Lower leg skin (tissue), 4 donors: Measurements from ENCODE around the gene TCF21. TPM values are rescaled to one million over a fixed set of nuclear protein-coding genes. Genes with fewer than 3 reads are reported as not detected.

Experiments used
- DNase-seq, 2 donors: peaks; one replicate each; pipeline ENCODE4 v3.0.0-alpha.2; 2019; ENCODE audit warnings: low spot score in 2 of 2
- H3K4me3 ChIP-seq: fragments of 200-600 bp; sonication (generic); 2 replicates; pipeline ENCODE4 v1.5.1; 2017; ENCODE audit warnings: mild to moderate bottlenecking, low read depth; ENCODE audit not compliant: poor library complexity, severe bottlenecking
- POLR2A ChIP-seq, 2 donors: fragments of 450-650 bp; IDR thresholded peaks; one replicate each; pipeline ENCODE4 v1.6.1; 2016 to 2017; ENCODE audit warnings: antibody characterized with exemption in 2 of 2, mild to moderate bottlenecking in 1 of 2, moderate library complexity in 1 of 2
- WGBS, 2 donors: methylation state at CpG; one replicate each; pipeline ENCODE4 v1.1.5; 2018; 5-methylcytosine and 5-hydroxymethylcytosine counted together
- intact Hi-C: fragments of 100-400 bp; cut with DNase I; formaldehyde crosslinking; loops from one replicate; pipeline ENCODE4 v1.15.0; 2023; ENCODE audit warnings: low total_unique reads
- total RNA-seq, 4 donors: library from RNA; depleted of rRNA; stranded (reverse); fragments of >200 nt; gene quantifications; one replicate each; pipeline ENCODE4 v1.1.0, GENCODE V29; 2016
- TF ChIP-seq, protein P1 (sequence below), 3 donors: fragments of 450-650 bp; IDR thresholded peaks; one replicate each; pipeline ENCODE4 v1.5.1; 2016; ENCODE audit warnings: antibody characterized with exemption in 3 of 3, mild to moderate bottlenecking in 3 of 3, moderate library complexity in 2 of 3

Gene TCF21
- total RNA-seq, 4 donors from 2014 or later: 0.07 to 0.23 TPM; not detected in 2

DNA sequence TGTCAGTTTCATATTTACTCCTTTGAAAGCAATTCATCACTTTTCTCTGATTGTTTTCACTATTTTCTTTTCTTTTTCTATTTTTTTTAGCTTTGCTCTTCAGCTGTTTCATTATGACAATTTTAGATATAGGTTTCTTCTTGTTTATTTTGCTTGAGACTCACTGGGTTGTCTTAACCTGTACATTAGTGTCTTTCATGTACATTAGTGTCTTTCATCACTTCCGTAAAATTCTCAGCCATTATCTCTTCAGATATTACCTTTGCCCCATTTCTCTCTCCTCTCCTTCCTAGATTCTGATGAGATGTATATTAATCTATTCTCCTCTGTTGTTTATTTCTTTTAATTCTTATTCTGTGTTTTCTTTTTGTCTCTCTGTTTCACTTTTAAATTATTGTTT, 49.6 kb downstream of the TCF21 start:
- intact Hi-C loops: no loop called here
- DNase-seq: no peak

GRCh38 chr6:133939778-133940667, 51.1 kb downstream of the TCF21 start:
- 67 to 72% methylated on average over 8 of the region's 8 CpGs for WGBS, 2 donors
- TF ChIP-seq, protein P1, sequence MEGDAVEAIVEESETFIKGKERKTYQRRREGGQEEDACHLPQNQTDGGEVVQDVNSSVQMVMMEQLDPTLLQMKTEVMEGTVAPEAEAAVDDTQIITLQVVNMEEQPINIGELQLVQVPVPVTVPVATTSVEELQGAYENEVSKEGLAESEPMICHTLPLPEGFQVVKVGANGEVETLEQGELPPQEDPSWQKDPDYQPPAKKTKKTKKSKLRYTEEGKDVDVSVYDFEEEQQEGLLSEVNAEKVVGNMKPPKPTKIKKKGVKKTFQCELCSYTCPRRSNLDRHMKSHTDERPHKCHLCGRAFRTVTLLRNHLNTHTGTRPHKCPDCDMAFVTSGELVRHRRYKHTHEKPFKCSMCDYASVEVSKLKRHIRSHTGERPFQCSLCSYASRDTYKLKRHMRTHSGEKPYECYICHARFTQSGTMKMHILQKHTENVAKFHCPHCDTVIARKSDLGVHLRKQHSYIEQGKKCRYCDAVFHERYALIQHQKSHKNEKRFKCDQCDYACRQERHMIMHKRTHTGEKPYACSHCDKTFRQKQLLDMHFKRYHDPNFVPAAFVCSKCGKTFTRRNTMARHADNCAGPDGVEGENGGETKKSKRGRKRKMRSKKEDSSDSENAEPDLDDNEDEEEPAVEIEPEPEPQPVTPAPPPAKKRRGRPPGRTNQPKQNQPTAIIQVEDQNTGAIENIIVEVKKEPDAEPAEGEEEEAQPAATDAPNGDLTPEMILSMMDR (IDR thresholded peaks at IDR 0.05): no peak
- no peak for TF ChIP-seq POLR2A (IDR thresholded peaks at IDR 0.05)
- intact Hi-C loops: no loop called here
- DNase-seq: no peak
- no peak overlapping the region for H3K4me3 ChIP-seq

More for the DNA sequence above, 49.6 kb downstream of the TCF21 start:
- no peak overlapping the region for H3K4me3 ChIP-seq
- TF ChIP-seq POLR2A (IDR thresholded peaks at IDR 0.05): no peak
- TF ChIP-seq, protein P1 (IDR thresholded peaks at IDR 0.05): no peak
- 94 to 95% methylated on average over 1 of the region's 1 CpG for WGBS, 2 donors

Other genes starting within 250 kb of the TCF21 start
- gene TBPL1, start 64.1 kb downstream of the TCF21 start, total RNA-seq: 10 to 100 TPM; 12.6 to 27.7 (median 23.4) TPM
- 1 to 10 TPM; 5.9 to 10.0 (median 7.4) TPM for gene SLC2A12, start 163.5 kb downstream of the TCF21 start, total RNA-seq